Upper lobe of left lung (tissue), 6 donors: Measurements from ENCODE around the gene TTLL4. TPM values are rescaled to one million over a fixed set of nuclear protein-coding genes. Genes with fewer than 3 reads are reported as not detected.
"Not testable (repeated sequence)": the region's sequence is repeated elsewhere in the genome, so short reads cannot be mapped to it uniquely, and the experiment has no call there.

Source experiments
- ATAC-seq, 2 donors: fragments of 200-7000 bp; cut with Tn5 transposase; one replicate each; pipeline ENCODE4 v1.9.1; 2022; ENCODE audit warnings: mild to moderate bottlenecking in 2 of 2, moderate library complexity in 2 of 2; ENCODE audit not compliant: low FRiP score in 2 of 2
- DNase-seq, 2 donors: peaks; one replicate each; pipeline ENCODE4 v3.0.0-alpha.2; 2019 to 2020
- H3K27ac ChIP-seq, 4 donors: fragments of 200-600 bp; sonication (generic); one replicate each; pipeline ENCODE4 v1.5.1; 2016 to 2019
- H3K27me3 ChIP-seq, 4 donors: fragments of 200-600 bp; sonication (generic); one replicate each; pipeline ENCODE4 v1.5.1; 2017 to 2019
- H3K36me3 ChIP-seq, 4 donors: fragments of 200-600 bp; sonication (generic); one replicate each; pipeline ENCODE4 v1.5.1; 2016 to 2019
- H3K4me1 ChIP-seq, 4 donors: fragments of 200-600 bp; sonication (generic); one replicate each; pipeline ENCODE4 v1.5.1; 2018 to 2019
- H3K4me3 ChIP-seq, 4 donors: fragments of 200-600 bp; sonication (generic); one replicate each; pipeline ENCODE4 v1.5.1; 2017 to 2019; ENCODE audit warnings: mild to moderate bottlenecking in 2 of 4, moderate library complexity in 1 of 4
- H3K9me3 ChIP-seq, 4 donors: fragments of 200-600 bp; sonication (generic); one replicate each; pipeline ENCODE4 v1.5.1; 2018 to 2019
- EP300 ChIP-seq, 4 donors: sonication (generic); formaldehyde crosslinking; IDR thresholded peaks; one replicate each; pipeline ENCODE4 v1.5.1; 2017; ENCODE audit warnings: antibody characterized with exemption in 4 of 4, control low read depth in 2 of 4
- POLR2A ChIP-seq, 4 donors: fragments of 450-650 bp; IDR thresholded peaks; one replicate each; pipeline ENCODE4 v1.5.1; 2016 to 2017; ENCODE audit warnings: antibody characterized with exemption in 4 of 4, mild to moderate bottlenecking in 2 of 4
- POLR2AphosphoS5 ChIP-seq, 2 donors: sonication (generic); formaldehyde crosslinking; IDR thresholded peaks; one replicate each; pipeline ENCODE4 v1.5.1; 2017; ENCODE audit warnings: antibody characterized with exemption in 2 of 2
- WGBS, 2 donors: methylation state at CpG; one replicate each; pipeline ENCODE4 v1.1.5; 2017 to 2018; 5-methylcytosine and 5-hydroxymethylcytosine counted together
- total RNA-seq, 6 donors: library from RNA; depleted of rRNA in 4 of 6; stranded (reverse); fragments of >200 nt in 4 of 6; gene quantifications; one replicate each; pipeline versions ENCODE4 v1.1.0 to v1.2.1, GENCODE V29; 2016 to 2021
- TF ChIP-seq, protein P1 (sequence below), 6 experiments: fragments of 450-650 bp in 4 of 6; fragments of 200-600 bp in 2 of 6; sonication (generic) in 2 of 6; IDR thresholded peaks; one replicate each; pipeline ENCODE4 v1.5.1; 2016 to 2019; ENCODE audit warnings: antibody characterized with exemption in 6 of 6
- donor health status: DM: no; HTN: no; CAD: no; lungs with moderate emphysema.
- donor health status: DM: no; HTN: yes; CAD: no; lungs with severe emphysema.

TTLL4 gene
- total RNA-seq, 6 donors from 2014 or later: 21.1 to 46.1 (median 31.7) TPM

DNA sequence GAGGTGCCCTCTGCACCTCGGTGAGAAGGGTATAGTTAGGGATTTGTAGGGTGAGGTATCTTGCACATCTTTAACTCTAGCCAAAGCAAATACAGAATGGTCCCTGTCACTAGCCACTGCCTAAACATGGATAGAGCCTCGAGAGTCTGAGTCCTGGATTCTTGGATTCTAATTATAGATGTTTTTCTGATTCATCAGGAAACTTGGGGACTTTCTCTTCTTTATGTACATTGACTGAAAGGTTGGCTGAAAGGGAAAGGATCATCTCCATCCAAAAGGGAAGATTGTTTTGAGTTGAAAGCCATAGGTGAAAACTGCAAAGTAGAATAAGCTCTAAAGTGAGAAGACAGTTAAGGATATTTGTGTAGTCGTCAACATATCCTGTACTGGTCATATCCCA, 30.6 kb upstream of the TTLL4 start:
- H3K9me3 ChIP-seq: no peaks in the 10 kb centered on the region
- no peak overlapping the region for H3K27ac ChIP-seq
- peaks cover 0 to 44% (median 10%) of the 10 kb centered on the region in 4 donors for H3K36me3 ChIP-seq

DNA sequence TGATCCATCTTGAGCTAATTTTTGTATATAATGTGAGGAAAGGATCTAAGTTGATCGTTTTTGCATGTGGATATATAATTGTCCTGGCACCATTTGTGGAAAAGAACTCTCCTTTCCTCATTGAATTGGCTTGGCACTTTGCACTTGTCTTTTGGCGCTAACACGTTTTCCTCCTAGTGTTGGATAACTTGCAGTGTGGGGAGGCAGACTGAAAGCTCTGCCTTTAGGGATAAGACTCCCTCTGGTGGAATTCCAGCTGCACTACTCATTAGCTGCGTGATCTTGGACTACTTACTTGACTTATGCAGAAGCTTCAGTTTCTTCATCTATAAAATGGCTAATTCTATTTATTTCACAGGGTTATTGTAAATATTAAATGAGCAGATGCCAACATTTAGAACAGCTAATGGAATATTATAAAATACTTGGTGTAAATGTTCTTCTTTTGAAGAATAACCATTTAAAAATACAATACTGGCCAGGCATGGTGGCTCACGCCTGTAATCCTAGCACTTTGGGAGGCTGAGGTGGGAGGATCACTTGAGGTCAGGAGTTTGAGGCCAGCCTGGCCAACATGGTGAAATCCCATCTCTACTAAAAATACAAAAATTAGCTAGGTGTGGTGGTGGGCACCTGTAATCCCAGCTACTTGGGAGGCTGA, 23.1 kb upstream of the TTLL4 start:
- 22 to 27% methylated on average over 5 of the region's 5 CpGs for WGBS, 2 donors
- ATAC-seq: peak; percentile 83 to 89
- H3K4me3 ChIP-seq, H3K27me3 ChIP-seq, H3K9me3 ChIP-seq, H3K27ac ChIP-seq, H3K4me1 ChIP-seq: not testable (repeated sequence)
- TF ChIP-seq, protein P1, sequence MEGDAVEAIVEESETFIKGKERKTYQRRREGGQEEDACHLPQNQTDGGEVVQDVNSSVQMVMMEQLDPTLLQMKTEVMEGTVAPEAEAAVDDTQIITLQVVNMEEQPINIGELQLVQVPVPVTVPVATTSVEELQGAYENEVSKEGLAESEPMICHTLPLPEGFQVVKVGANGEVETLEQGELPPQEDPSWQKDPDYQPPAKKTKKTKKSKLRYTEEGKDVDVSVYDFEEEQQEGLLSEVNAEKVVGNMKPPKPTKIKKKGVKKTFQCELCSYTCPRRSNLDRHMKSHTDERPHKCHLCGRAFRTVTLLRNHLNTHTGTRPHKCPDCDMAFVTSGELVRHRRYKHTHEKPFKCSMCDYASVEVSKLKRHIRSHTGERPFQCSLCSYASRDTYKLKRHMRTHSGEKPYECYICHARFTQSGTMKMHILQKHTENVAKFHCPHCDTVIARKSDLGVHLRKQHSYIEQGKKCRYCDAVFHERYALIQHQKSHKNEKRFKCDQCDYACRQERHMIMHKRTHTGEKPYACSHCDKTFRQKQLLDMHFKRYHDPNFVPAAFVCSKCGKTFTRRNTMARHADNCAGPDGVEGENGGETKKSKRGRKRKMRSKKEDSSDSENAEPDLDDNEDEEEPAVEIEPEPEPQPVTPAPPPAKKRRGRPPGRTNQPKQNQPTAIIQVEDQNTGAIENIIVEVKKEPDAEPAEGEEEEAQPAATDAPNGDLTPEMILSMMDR (IDR thresholded peaks at IDR 0.05): peak; percentile 59 to 80 (median 71)
- DNase-seq: peak in 1 of 2 donors; percentile 42
- H3K36me3 ChIP-seq: peaks cover 0 to 50% (median 17%) of the 10 kb centered on the region in 4 donors

More for the DNA sequence above, 30.6 kb upstream of the TTLL4 start:
- DNase-seq (no peak), ATAC-seq (no peak)
- 81 to 83% methylated on average over 3 of the region's 3 CpGs for WGBS, 2 donors
- no peak overlapping the region for H3K4me3 ChIP-seq
- no peaks in the 10 kb centered on the region for H3K27me3 ChIP-seq
- no peaks in the 10 kb centered on the region for H3K4me1 ChIP-seq
- no peak for TF ChIP-seq POLR2A (IDR thresholded peaks at IDR 0.05)
- TF ChIP-seq, protein P1 (IDR thresholded peaks at IDR 0.05): no peak
- no peak for TF ChIP-seq POLR2AphosphoS5 (IDR thresholded peaks at IDR 0.05)
- TF ChIP-seq EP300 (IDR thresholded peaks at IDR 0.05): no peak

DNA sequence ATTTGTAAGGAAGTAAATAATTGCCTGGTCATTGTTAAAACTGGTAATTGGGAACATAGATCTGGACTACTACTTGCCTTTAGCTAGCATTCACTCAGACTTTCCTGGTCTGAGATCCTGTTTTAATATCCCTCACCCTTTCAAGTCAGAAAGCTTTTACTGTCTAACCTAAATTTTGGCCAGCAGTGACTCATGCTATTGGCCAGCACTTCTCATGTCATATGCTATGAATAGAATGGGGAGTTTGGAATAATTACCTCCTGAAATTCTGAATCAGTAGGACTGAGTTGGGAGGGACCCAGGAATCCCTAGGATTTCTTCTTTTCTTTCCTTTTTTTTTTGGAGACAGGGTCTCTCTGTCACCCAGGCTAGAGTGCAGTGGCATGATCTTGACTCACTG, 19.4 kb upstream of the TTLL4 start:
- Histone ChIP-seq H3K27me3 (no peaks in the 10 kb centered on the region), H3K4me3 (no peak overlapping the region), H3K9me3 (no peaks in the 10 kb centered on the region), H3K36me3 (peaks cover 0 to 59% (median 29%) of the 10 kb centered on the region in 4 donors), H3K27ac (no peak overlapping the region), H3K4me1 (peaks cover 0 to 3% (median 0%) of the 10 kb centered on the region in 4 donors)
- TF ChIP-seq POLR2A (IDR thresholded peaks at IDR 0.05): no peak
- TF ChIP-seq POLR2AphosphoS5 (IDR thresholded peaks at IDR 0.05): no peak
- TF ChIP-seq, protein P1 (IDR thresholded peaks at IDR 0.05): no peak
- TF ChIP-seq EP300 (IDR thresholded peaks at IDR 0.05): no peak
- peak in 1 of 2 donors; percentile 45 for ATAC-seq
- DNase-seq: no peak

DNA sequence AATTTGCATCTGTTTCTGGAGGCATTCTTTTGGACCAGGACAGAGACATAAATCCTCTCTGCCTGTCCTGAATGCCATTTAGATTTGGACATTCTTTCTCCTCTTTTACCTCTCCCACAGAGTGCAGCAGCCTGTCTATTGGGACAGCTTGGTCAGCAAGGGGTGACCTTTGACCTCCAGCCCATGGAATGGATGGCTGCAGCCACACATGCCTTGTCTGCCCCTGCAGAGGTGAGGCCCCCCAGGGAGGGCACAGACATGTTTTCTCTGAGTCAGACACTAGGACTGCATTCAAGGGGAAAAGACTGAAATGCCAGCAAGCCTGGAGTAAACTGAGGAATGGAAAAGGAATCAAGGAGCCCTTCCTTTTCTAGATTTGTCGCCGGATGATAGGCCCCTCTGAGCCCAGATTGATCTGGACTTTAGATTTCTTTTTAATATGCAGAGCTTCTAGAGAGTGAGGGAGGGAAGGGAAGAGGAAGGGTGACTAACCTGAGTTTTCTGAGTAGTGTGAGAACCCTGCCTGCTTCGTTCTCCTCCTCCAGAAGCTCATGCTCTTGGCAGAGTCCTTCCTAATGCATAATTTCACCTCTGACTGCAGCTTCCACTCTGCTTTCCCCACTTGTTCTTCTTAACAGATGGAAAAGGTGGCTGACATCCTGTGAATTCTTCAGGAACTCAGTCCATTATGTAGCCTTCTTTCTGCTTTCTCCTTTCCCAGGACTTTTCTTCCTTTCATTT, 16.1 kb upstream of the TTLL4 start:
- ATAC-seq (no peak), DNase-seq (no peak)
- no peaks in the 10 kb centered on the region for H3K9me3 ChIP-seq
- no peaks in the 10 kb centered on the region for H3K27me3 ChIP-seq
- 85 to 96% methylated on average over 3 of the region's 3 CpGs for WGBS, 2 donors
- H3K4me1 ChIP-seq: no peaks in the 10 kb centered on the region
- H3K36me3 ChIP-seq: peaks cover 5 to 67% (median 40%) of the 10 kb centered on the region in 4 donors
- no peak for TF ChIP-seq POLR2A (IDR thresholded peaks at IDR 0.05)
- no peak for TF ChIP-seq EP300 (IDR thresholded peaks at IDR 0.05)
- TF ChIP-seq, protein P1 (IDR thresholded peaks at IDR 0.05): no peak
- TF ChIP-seq POLR2AphosphoS5 (IDR thresholded peaks at IDR 0.05): no peak
- H3K4me3 ChIP-seq: no peak overlapping the region
- H3K27ac ChIP-seq: no peak overlapping the region
